ENCODE measurements around the gene NTSR2.

The NTSR2 gene

GRCh38 chr2:11617984-11618707 is 51.8 kb downstream of the NTSR2 start:
- Histone ChIP-seq H3K27ac (no peak overlapping the region), H3K27me3 (peaks cover 0 to 2% of the 10 kb centered on the region in 2 donors), H3K4me1 (no peaks in the 10 kb centered on the region), H3K9me3 (no peaks in the 10 kb centered on the region), H3K4me3 (no peak overlapping the region), H3K36me3 (peaks cover 0 to 30% (median 0%) of the 10 kb centered on the region in 3 donors)
- intact Hi-C loops (cut with DNase I; ENCODE audit: low total_unique reads): no loop called here
- DNase-seq: no peak
- TF ChIP-seq CTCF (IDR thresholded peaks at IDR 0.05): no peak

DNA sequence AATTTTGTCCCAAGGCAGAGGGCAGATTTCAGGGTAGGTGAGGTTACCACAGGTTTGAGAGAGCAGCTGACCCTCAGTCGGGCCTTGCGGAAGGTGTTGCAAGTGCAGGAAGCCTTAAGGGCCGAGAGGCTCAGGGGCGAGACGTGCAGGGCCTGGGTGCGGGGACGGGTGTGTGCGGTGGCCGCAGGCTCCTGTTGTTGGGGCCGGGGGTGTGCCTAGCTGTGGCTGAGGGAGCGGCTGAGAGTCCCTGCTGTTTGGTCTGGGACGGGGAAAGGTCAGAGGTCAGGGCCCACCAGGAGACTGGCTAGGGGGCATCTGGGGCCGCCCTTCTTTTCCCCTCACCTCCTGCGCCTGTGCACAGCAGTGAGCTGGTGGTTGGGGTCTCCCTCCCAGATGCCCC is 52.5 kb downstream of the NTSR2 start:
- no peak for TF ChIP-seq CTCF (IDR thresholded peaks at IDR 0.05)
- no peak overlapping the region for H3K4me3 ChIP-seq
- no peak for DNase-seq
- H3K9me3 ChIP-seq: no peaks in the 10 kb centered on the region
- peaks cover 0 to 2% of the 10 kb centered on the region in 2 donors for H3K27me3 ChIP-seq
- H3K27ac ChIP-seq: no peak overlapping the region
- H3K36me3 ChIP-seq: peaks cover 0 to 36% (median 0%) of the 10 kb centered on the region in 3 donors
- intact Hi-C loops (cut with DNase I; ENCODE audit: low total_unique reads): no loop called here
- no peaks in the 10 kb centered on the region for H3K4me1 ChIP-seq

- TF ChIP-seq CTCF (IDR thresholded peaks at IDR 0.05): no peak
- Histone ChIP-seq H3K4me3 (no peak overlapping the region), H3K4me1 (no peaks in the 10 kb centered on the region), H3K27ac (no peak overlapping the region), H3K9me3 (no peaks in the 10 kb centered on the region), H3K27me3 (peaks cover 0 to 2% of the 10 kb centered on the region in 2 donors), H3K36me3 (peaks cover 0 to 37% (median 0%) of the 10 kb centered on the region in 3 donors)
- intact Hi-C loops (cut with DNase I; ENCODE audit: low total_unique reads): no loop called here
- DNase-seq: no peak
Observed at GRCh38 chr2:11616851-11617415, 53.1 kb downstream of the NTSR2 start.

DNA sequence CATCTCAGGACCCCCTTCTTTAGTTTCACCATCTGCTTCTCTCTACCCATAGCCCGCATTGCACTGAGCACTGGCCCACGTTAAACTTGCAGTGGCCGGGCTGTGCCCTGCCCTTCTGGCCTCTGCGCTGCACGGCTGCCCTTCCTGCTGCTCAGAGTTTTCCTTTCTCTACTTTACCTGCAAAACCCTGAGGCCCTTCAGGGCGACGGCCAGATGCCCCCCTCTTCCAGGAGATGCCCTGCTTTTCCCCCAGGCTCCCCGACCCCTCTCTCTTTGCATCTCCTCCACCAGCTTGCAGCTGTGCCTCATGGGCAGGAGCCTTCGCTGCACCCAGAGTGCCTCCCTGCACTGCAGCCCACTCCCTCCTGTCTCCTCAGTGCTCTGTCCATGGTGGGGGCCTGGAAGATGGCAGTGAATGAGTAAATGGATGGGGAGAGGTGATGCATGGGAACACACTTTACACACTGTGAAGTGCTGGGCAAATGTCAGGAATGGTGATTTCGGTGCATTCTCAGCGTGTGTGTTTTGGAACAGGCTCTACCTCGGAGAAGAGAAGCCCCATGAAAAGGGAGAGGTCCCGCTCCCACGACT is 53.8 kb downstream of the NTSR2 start:
- peaks cover 0 to 37% (median 0%) of the 10 kb centered on the region in 3 donors for H3K36me3 ChIP-seq
- no peak for TF ChIP-seq CTCF (IDR thresholded peaks at IDR 0.05)
- no peak overlapping the region for H3K4me3 ChIP-seq

GRCh38 chr2:11615209-11615608 is 54.8 kb downstream of the NTSR2 start:
- Histone ChIP-seq H3K9me3 (no peaks in the 10 kb centered on the region), H3K36me3 (peaks cover 0 to 37% (median 0%) of the 10 kb centered on the region in 3 donors), H3K4me1 (no peaks in the 10 kb centered on the region), H3K27ac (no peak overlapping the region), H3K27me3 (peaks cover 0 to 2% of the 10 kb centered on the region in 2 donors), H3K4me3 (no peak overlapping the region)
- no peak for TF ChIP-seq CTCF (IDR thresholded peaks at IDR 0.05)
- intact Hi-C loops (cut with DNase I; ENCODE audit: low total_unique reads): no loop called here
- DNase-seq: no peak

More for the DNA sequence above, 53.8 kb downstream of the NTSR2 start:
- H3K27me3 ChIP-seq: peaks cover 0 to 2% of the 10 kb centered on the region in 2 donors
- H3K9me3 ChIP-seq: no peaks in the 10 kb centered on the region
- intact Hi-C loops (cut with DNase I; ENCODE audit: low total_unique reads): no loop called here
- no peak overlapping the region for H3K27ac ChIP-seq
- DNase-seq: no peak
- no peaks in the 10 kb centered on the region for H3K4me1 ChIP-seq

All from tibial artery (tissue), 4 donors.